Astrocyte of the cerebellum (primary cell): ENCODE data around the gene TTN.
"Not testable (repeated sequence)": the region's sequence is repeated elsewhere in the genome, so short reads cannot be mapped to it uniquely, and the experiment has no call there.

Experiments used
- DNase-seq: peaks from one replicate; pipeline ENCODE4 v3.0.0-alpha.2; 2011; ENCODE audit warnings: low read depth
- H3K4me3 ChIP-seq: 2 replicates; pipeline ENCODE4 v1.5.1; 2011; ENCODE audit warnings: mild to moderate bottlenecking, low read depth, low read length, moderate library complexity
- in situ Hi-C: cut with HindIII; loops from 2 replicates; pipeline ENCODE4 v1.10.0; 2017; ENCODE audit warnings: low sequenced_read_pairs
- TF ChIP-seq, protein P1 (sequence below): IDR thresholded peaks from 2 replicates; pipeline ENCODE4 v1.5.1; 2012; ENCODE audit warnings: low read length, low read depth, moderate library complexity, mild to moderate bottlenecking; ENCODE audit errors: missing control alignments

Gene TTN

DNA sequence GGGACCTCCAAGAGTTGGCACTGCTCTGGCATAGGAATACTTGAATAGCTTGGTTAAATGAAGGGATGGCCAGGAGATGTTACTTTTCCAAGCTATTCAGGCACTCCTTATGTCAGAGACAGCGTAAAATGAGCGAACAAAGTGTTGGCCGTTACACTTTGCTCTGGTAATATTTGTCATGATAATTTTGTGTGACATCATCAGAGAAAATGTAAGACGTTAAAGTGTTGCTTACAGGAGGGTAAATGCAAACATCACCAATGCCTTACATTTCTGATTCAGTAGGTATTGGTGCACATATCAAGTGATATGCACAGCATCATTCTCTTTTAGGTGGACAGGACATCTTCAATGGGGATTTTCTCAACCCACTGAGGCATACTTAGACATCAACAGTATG lies 281.0 kb downstream of the TTN start:
- TF ChIP-seq, protein P1, sequence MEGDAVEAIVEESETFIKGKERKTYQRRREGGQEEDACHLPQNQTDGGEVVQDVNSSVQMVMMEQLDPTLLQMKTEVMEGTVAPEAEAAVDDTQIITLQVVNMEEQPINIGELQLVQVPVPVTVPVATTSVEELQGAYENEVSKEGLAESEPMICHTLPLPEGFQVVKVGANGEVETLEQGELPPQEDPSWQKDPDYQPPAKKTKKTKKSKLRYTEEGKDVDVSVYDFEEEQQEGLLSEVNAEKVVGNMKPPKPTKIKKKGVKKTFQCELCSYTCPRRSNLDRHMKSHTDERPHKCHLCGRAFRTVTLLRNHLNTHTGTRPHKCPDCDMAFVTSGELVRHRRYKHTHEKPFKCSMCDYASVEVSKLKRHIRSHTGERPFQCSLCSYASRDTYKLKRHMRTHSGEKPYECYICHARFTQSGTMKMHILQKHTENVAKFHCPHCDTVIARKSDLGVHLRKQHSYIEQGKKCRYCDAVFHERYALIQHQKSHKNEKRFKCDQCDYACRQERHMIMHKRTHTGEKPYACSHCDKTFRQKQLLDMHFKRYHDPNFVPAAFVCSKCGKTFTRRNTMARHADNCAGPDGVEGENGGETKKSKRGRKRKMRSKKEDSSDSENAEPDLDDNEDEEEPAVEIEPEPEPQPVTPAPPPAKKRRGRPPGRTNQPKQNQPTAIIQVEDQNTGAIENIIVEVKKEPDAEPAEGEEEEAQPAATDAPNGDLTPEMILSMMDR, result no peak
- DNase-seq, result no peak
- in situ Hi-C loops, result no loop called here
- H3K4me3 ChIP-seq, result no peak overlapping the region

DNA sequence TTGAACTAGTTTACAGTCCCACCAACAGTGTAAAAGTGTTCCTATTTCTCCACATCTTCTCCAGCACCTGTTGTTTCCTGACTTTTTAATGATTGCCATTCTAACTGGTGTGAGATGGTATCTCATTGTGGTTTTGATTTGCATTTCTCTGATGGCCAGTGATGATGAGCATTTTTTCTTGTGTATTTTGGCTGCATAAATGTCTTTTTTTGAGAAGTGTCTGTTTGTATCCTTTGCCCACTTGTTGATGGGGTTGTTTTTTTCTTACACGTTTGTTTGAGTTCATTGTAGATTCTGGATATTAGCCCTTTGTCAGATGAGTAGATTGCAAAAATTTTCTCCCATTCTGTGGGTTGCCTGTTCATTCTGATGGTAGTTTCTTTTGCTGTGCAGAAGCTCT lies 281.8 kb downstream of the TTN start:
- DNase-seq, H3K4me3 ChIP-seq, in situ Hi-C loops: not testable (repeated sequence)

DNA sequence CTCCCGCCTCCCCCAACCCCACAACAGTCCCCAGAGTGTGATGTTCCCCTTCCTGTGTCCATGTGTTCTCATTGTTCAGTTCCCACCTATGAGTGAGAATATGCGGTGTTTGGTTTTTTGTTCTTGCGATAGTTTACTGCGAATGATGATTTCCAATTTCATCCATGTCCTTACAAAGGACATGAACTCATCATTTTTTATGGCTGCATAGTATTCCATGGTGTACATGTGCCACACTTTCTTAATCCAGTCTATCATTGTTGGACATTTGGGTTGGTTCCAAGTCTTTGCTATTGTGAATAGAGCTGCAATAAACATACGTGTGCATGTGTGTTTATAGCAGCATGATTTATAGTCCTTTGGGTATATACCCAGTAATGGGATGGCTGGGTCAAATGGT lies 282.2 kb downstream of the TTN start:
- DNase-seq, in situ Hi-C loops, H3K4me3 ChIP-seq: not testable (repeated sequence)

GRCh38 chr2:178523596-178524134 lies 283.6 kb downstream of the TTN start:
- no peak for DNase-seq
- H3K4me3 ChIP-seq, result peak overlapping the region; percentile 54
- in situ Hi-C loops, result no loop called here
- TF ChIP-seq, protein P1, result no peak

DNA sequence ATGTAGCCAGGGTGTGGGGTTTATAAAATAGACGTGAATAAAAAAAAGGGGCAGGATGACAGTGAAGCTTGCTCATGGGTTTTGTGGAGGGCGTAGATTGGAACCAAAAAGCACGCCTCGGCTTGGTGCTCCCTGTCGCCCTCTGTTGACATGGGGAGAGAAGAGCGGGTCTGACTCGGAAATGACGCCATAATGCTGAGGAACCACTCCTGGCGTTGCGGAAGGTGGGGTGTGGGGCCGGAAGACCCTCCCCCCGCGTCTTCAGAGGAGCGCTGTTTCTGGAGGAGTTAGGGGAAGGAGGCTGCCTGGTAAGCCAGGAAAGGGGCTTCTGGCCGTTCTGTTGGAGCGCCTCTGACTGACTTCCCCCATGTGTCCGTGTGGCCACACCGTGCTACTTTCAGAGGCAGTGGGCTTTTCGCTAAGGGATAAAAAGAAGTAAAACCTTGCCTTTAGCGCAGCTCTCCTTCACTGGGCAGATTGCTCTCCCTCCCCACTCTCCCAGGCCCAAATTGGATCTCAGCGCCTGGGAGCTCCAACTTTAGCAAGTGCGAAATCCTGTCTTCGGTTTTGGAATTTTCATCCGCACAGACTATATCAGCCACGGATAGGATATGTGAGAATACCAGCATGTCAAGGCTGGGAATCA lies 284.1 kb downstream of the TTN start:
- in situ Hi-C loops, result no loop called here
- TF ChIP-seq, protein P1, result peak; percentile 85
- peak; percentile 49 for DNase-seq
- H3K4me3 ChIP-seq, result peak overlapping the region; percentile 54

GRCh38 chr2:178521304-178522150 lies 285.7 kb downstream of the TTN start:
- no peak for DNase-seq
- in situ Hi-C loops, result no loop called here
- TF ChIP-seq, protein P1, result no peak
- H3K4me3 ChIP-seq, result no peak overlapping the region

DNA sequence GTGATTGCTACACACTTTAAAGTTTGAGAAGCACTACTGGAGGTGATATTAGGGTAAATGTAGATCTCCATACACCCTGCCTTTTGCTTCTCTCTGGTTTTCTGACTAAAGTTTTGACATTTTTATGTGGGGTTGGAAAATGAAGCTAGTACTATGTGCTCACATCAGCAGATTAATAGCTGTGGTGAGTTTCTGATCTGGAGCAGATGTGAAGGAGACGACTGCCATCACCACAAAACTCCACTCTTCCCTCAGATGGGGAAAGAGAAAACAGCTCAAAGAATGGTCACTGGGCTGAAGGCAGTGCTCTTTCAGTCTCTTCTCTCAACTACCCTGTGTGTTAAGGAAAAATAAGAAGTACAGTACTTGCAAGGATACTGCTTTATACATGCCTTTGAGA lies 289.7 kb downstream of the TTN start:
- DNase-seq, result no peak

More for the DNA sequence above, 289.7 kb downstream of the TTN start:
- TF ChIP-seq, protein P1, result no peak
- in situ Hi-C loops, result no loop called here
- H3K4me3 ChIP-seq, result no peak overlapping the region
